ENCODE results near the gene TXK.

Gene TXK

DNA sequence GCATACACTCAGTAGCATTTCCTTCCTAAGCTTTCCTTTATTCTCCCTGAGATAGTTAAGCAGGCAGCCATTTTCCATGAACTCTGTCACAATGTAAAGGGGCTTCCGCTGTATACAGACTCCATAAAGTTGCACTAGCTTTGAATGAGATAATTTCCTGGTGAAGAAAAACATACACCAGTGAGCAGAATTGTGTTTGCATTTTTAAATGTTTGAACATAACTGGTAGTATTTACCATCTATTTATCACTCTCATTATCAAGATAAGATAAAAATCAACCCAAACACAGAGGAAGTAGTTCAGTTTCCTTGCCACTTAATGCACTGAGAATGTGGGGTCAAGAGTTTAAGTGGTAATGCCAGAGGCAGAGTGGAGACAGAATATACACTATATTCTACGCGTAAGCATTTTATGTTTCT, 54.1 kb downstream of the TXK start:
- no peak overlapping the region for H2BK12ac ChIP-seq (ENCODE audit: low read length in 2 of 2)
- no peak overlapping the region for H2BK15ac ChIP-seq (ENCODE audit: low read depth, poor library complexity, severe bottlenecking)
- peak overlapping the region; percentile 23 for H3K4me2 ChIP-seq (ENCODE audit: low read length, poor library complexity, severe bottlenecking)
- no peak overlapping the region for H2AFZ ChIP-seq (ENCODE audit: low read depth, low read length)
- H3K79me1 ChIP-seq (replicated peaks; ENCODE audit: low read length, poor library complexity, severe bottlenecking): no peaks in the 10 kb centered on the region
- no peak overlapping the region for H4K91ac ChIP-seq (ENCODE audit: low read length)
- peak; percentile 82 for DNase-seq
- H4K8ac ChIP-seq (ENCODE audit: low read length): no peak overlapping the region
- WGBS: 14% methylated on average over 3 of the region's 3 CpGs
- H3K23ac ChIP-seq (ENCODE audit: low read length in 2 of 2): no peak overlapping the region
- H2BK5ac ChIP-seq (ENCODE audit: low read depth, low read length, poor library complexity, severe bottlenecking): no peak overlapping the region
- no peak overlapping the region for H2AK5ac ChIP-seq (ENCODE audit: low read length, severe bottlenecking)
- no peak overlapping the region for H3K4me3 ChIP-seq (ENCODE audit: insufficient read depth in 1 of 2, low read depth in 1 of 2, low read length in 2 of 2)
- H3K18ac ChIP-seq (ENCODE audit: low read depth in 1 of 2, low read length in 2 of 2): no peak overlapping the region
- peaks cover 0 to 10% of the 10 kb centered on the region in 2 experiments for H3K27me3 ChIP-seq (ENCODE audit: control insufficient read depth in 1 of 2, insufficient read depth in 1 of 2, low read length in 2 of 2)
- no peak overlapping the region for H3K9ac ChIP-seq (ENCODE audit: low read length)
- no peaks in the 10 kb centered on the region for H3K4me1 ChIP-seq (ENCODE audit: control insufficient read depth, insufficient read depth, low read depth, low read length)
- H3K27ac ChIP-seq (ENCODE audit: low read length, poor library complexity, severe bottlenecking): peak overlapping the region; percentile 36
- H2BK120ac ChIP-seq (ENCODE audit: low read depth, low read length): no peak overlapping the region
- no peak overlapping the region for H3K4ac ChIP-seq (ENCODE audit: low read depth in 1 of 2, low read length in 2 of 2)
- H3K14ac ChIP-seq (ENCODE audit: low read length in 2 of 2): no peak overlapping the region
- H3K9me3 ChIP-seq (ENCODE audit: control insufficient read depth, low read length): no peaks in the 10 kb centered on the region
- no peaks in the 10 kb centered on the region for H3K36me3 ChIP-seq (ENCODE audit: control insufficient read depth in 1 of 2, insufficient read depth in 2 of 2, low read depth in 1 of 2, low read length in 2 of 2)

DNA sequence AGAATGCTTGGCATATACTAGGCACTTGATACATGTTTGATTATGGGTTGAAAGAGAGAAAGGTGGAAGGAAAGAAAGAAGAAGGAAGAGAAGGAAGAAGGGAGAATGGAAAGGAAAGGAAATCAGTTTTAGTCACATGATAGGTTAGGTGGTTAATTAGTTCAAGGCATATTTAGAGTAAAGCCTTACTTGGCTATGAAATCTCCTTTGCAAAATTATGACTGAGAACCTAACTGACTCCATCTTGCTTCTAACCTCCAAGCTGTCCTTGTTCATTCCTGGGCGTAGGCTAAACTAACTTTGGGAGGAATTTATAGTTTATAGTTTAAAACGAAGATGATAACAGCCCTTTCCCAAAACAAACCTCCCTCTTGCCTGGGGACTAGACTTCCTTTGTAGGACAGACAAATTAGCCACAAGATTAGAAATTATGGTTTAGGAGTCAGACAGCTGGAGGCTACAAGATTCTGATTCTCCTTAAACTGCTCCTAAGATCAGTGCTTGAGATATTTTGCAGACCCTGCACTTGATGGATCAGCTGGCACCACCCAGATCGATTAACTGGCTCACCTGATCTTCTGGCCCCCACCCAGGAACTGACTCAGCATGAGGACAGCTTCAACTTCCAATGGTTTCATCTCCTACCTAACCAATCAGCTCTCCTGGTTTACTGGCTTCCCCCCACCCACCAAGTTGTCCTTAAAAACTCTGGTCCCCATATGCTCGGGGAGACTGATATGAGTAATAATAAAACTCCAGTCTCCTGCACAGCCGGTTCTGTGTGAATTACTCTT, 55.0 kb downstream of the TXK start:
- Histone ChIP-seq H2BK12ac (ENCODE audit: low read length in 2 of 2) (peak overlapping the region in 1 of 2 experiments; percentile 1), H3K4me1 (ENCODE audit: control insufficient read depth, insufficient read depth, low read depth, low read length) (no peaks in the 10 kb centered on the region), H3K4me3 (ENCODE audit: insufficient read depth in 1 of 2, low read depth in 1 of 2, low read length in 2 of 2) (no peak overlapping the region), H3K4ac (ENCODE audit: low read depth in 1 of 2, low read length in 2 of 2) (no peak overlapping the region), H3K14ac (ENCODE audit: low read length in 2 of 2) (no peak overlapping the region), H3K9me3 (ENCODE audit: control insufficient read depth, low read length) (no peaks in the 10 kb centered on the region), H4K8ac (ENCODE audit: low read length) (no peak overlapping the region), H3K36me3 (ENCODE audit: control insufficient read depth in 1 of 2, insufficient read depth in 2 of 2, low read depth in 1 of 2, low read length in 2 of 2) (no peaks in the 10 kb centered on the region), H2BK120ac (ENCODE audit: low read depth, low read length) (peak overlapping the region; percentile 57), H2BK15ac (ENCODE audit: low read depth, poor library complexity, severe bottlenecking) (no peak overlapping the region), H4K91ac (ENCODE audit: low read length) (peak overlapping the region; percentile 30), H3K9ac (ENCODE audit: low read length) (no peak overlapping the region), H3K27me3 (ENCODE audit: control insufficient read depth in 1 of 2, insufficient read depth in 1 of 2, low read length in 2 of 2) (peaks cover 0 to 7% of the 10 kb centered on the region in 2 experiments), H2AFZ (ENCODE audit: low read depth, low read length) (no peak overlapping the region), H3K23ac (ENCODE audit: low read length in 2 of 2) (no peak overlapping the region), H3K18ac (ENCODE audit: low read depth in 1 of 2, low read length in 2 of 2) (peak overlapping the region; percentile 19 to 72), H2AK5ac (ENCODE audit: low read length, severe bottlenecking) (no peak overlapping the region), H3K4me2 (ENCODE audit: low read length, poor library complexity, severe bottlenecking) (no peak overlapping the region), H3K27ac (ENCODE audit: low read length, poor library complexity, severe bottlenecking) (no peak overlapping the region), H3K79me1 (replicated peaks; ENCODE audit: low read length, poor library complexity, severe bottlenecking) (no peaks in the 10 kb centered on the region), H2BK5ac (ENCODE audit: low read depth, low read length, poor library complexity, severe bottlenecking) (no peak overlapping the region)
- no peak for DNase-seq
- 91% methylated on average over 3 of the region's 5 CpGs for WGBS

DNA sequence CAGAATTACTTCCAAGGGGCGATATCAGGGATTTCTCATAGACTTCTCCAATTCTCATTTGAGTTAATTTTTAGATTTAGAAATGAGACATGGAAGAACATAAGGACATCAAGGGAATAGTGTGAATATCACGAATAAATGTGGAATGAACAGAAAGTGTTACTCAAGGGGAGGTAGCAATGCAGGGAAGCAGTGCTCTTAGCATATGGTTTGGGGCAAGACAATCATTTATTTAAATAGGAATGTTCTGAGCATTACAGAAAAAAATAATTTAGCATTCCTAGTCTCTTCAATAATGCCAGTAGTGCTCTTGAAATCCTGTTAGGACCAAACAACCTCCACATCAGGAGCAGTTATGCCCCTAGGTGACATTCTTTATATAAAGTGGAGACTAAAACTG, 55.6 kb downstream of the TXK start:
- H2AFZ ChIP-seq (ENCODE audit: low read depth, low read length): no peak overlapping the region
- no peak overlapping the region for H3K18ac ChIP-seq (ENCODE audit: low read depth in 1 of 2, low read length in 2 of 2)
- no peaks in the 10 kb centered on the region for H3K4me1 ChIP-seq (ENCODE audit: control insufficient read depth, insufficient read depth, low read depth, low read length)
- no peaks in the 10 kb centered on the region for H3K9me3 ChIP-seq (ENCODE audit: control insufficient read depth, low read length)
- H3K4me2 ChIP-seq (ENCODE audit: low read length, poor library complexity, severe bottlenecking): no peak overlapping the region
- DNase-seq: no peak
- H3K27ac ChIP-seq (ENCODE audit: low read length, poor library complexity, severe bottlenecking): no peak overlapping the region
- no peak overlapping the region for H3K14ac ChIP-seq (ENCODE audit: low read length in 2 of 2)
- H2BK5ac ChIP-seq (ENCODE audit: low read depth, low read length, poor library complexity, severe bottlenecking): no peak overlapping the region
- no peak overlapping the region for H3K9ac ChIP-seq (ENCODE audit: low read length)
- no peak overlapping the region for H4K91ac ChIP-seq (ENCODE audit: low read length)
- H3K36me3 ChIP-seq (ENCODE audit: control insufficient read depth in 1 of 2, insufficient read depth in 2 of 2, low read depth in 1 of 2, low read length in 2 of 2): no peaks in the 10 kb centered on the region
- H3K4ac ChIP-seq (ENCODE audit: low read depth in 1 of 2, low read length in 2 of 2): no peak overlapping the region
- H2BK15ac ChIP-seq (ENCODE audit: low read depth, poor library complexity, severe bottlenecking): no peak overlapping the region
- H4K8ac ChIP-seq (ENCODE audit: low read length): no peak overlapping the region
- H2BK120ac ChIP-seq (ENCODE audit: low read depth, low read length): no peak overlapping the region
- no peak overlapping the region for H3K4me3 ChIP-seq (ENCODE audit: insufficient read depth in 1 of 2, low read depth in 1 of 2, low read length in 2 of 2)
- 50% methylated on average over 2 of the region's 2 CpGs for WGBS
- peaks cover 0 to 3% of the 10 kb centered on the region in 2 experiments for H3K27me3 ChIP-seq (ENCODE audit: control insufficient read depth in 1 of 2, insufficient read depth in 1 of 2, low read length in 2 of 2)
- no peaks in the 10 kb centered on the region for H3K79me1 ChIP-seq (replicated peaks; ENCODE audit: low read length, poor library complexity, severe bottlenecking)
- no peak overlapping the region for H2AK5ac ChIP-seq (ENCODE audit: low read length, severe bottlenecking)
- no peak overlapping the region for H2BK12ac ChIP-seq (ENCODE audit: low read length in 2 of 2)
- no peak overlapping the region for H3K23ac ChIP-seq (ENCODE audit: low read length in 2 of 2)

DNA sequence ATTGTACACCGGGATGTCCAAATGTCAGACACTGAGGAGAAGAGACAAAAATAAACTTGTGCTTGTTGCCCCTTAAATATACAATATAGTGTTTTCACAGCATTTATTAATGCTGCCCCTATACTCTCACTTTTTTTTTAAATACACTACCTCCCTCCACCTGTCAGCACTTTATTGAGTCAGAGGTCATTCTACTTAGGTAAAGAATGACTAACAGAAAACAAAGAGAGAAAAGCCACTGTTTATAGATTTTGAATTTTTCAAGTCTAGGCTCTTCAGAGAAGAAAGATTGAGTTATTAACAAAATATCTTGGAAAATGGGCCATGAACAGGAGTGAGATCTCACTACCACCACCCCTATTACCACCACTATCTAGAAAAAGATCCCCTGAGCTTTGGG, 59.4 kb downstream of the TXK start:
- Histone ChIP-seq H2AFZ (ENCODE audit: low read depth, low read length) (no peak overlapping the region), H3K4me2 (ENCODE audit: low read length, poor library complexity, severe bottlenecking) (no peak overlapping the region), H3K18ac (ENCODE audit: low read depth in 1 of 2, low read length in 2 of 2) (no peak overlapping the region), H3K27ac (ENCODE audit: low read length, poor library complexity, severe bottlenecking) (no peak overlapping the region), H2BK12ac (ENCODE audit: low read length in 2 of 2) (no peak overlapping the region), H3K36me3 (ENCODE audit: control insufficient read depth in 1 of 2, insufficient read depth in 2 of 2, low read depth in 1 of 2, low read length in 2 of 2) (no peaks in the 10 kb centered on the region), H3K9ac (ENCODE audit: low read length) (no peak overlapping the region), H3K14ac (ENCODE audit: low read length in 2 of 2) (no peak overlapping the region), H3K4me1 (ENCODE audit: control insufficient read depth, insufficient read depth, low read depth, low read length) (no peaks in the 10 kb centered on the region), H4K91ac (ENCODE audit: low read length) (no peak overlapping the region), H3K4ac (ENCODE audit: low read depth in 1 of 2, low read length in 2 of 2) (no peak overlapping the region), H3K23ac (ENCODE audit: low read length in 2 of 2) (no peak overlapping the region), H2AK5ac (ENCODE audit: low read length, severe bottlenecking) (no peak overlapping the region), H3K79me1 (replicated peaks; ENCODE audit: low read length, poor library complexity, severe bottlenecking) (no peaks in the 10 kb centered on the region), H2BK120ac (ENCODE audit: low read depth, low read length) (no peak overlapping the region), H3K4me3 (ENCODE audit: insufficient read depth in 1 of 2, low read depth in 1 of 2, low read length in 2 of 2) (no peak overlapping the region), H4K8ac (ENCODE audit: low read length) (no peak overlapping the region), H2BK15ac (ENCODE audit: low read depth, poor library complexity, severe bottlenecking) (no peak overlapping the region), H3K9me3 (ENCODE audit: control insufficient read depth, low read length) (no peaks in the 10 kb centered on the region), H2BK5ac (ENCODE audit: low read depth, low read length, poor library complexity, severe bottlenecking) (no peak overlapping the region), H3K27me3 (ENCODE audit: control insufficient read depth in 1 of 2, insufficient read depth in 1 of 2, low read length in 2 of 2) (no peaks in the 10 kb centered on the region)
- no CpG with 5 or more reads among the region's 1 CpG for WGBS
- DNase-seq: no peak
